ENCODE results near the gene MLLT6.

Gene MLLT6

DNA sequence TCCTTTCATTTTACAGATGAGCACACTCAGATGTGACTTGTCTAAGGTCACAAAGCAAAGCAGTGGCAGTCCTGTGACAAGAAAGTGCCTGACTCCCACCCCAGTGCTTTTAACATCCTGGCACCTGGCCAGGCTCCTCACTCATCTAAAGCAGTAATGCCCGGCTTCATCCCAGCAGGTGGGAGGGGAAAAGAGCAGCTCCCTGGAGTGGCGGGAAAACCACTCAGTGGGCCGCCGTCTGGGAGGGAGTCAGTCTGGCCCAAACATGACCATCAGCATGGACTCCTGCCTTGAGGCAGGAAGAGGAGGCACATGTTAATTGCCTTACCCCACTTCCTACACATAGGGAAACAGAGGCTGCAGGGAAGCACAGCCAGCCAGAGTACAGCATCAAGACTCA lies 40.5 kb downstream of the MLLT6 start:
- DNase-seq = no peak

DNA sequence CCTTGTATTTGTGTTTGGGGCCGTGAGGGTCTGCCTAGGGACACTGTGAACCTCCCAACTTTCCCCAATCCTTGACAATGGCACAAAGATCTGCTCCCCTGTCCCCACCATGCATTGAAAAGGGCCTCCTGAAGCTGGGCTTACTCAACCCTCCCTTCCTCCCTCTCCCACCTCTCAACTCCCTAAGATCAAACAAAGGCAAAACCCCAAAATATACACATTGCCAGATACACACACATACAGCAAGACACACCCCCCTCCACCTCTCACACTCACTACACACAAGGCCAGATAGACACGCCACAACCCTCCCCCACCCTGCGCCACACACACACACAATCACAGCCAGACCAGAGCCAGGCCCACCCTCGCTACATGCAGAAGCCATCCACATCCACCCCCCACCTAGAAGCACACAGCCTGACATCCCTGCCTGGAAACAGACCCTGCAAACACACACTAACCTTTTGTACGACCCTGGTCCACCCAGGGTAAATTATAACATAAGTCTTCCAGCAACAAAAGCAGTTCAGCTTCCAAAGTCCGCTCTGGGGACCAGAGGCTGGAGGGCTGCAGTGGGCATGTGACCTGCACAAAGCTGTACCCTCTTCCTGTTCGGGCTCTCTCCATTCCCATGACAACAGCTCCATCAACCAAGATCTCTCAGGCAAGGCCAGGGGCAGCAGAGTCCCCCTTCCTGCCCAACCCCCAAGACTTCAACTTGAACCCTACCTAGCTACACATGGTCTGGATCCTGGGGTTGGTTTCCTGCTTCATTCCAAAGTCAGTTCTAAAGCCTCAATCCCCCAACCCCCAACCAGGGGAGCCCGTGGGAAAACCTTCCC lies 41.2 kb downstream of the MLLT6 start:
- no peak for DNase-seq

DNA sequence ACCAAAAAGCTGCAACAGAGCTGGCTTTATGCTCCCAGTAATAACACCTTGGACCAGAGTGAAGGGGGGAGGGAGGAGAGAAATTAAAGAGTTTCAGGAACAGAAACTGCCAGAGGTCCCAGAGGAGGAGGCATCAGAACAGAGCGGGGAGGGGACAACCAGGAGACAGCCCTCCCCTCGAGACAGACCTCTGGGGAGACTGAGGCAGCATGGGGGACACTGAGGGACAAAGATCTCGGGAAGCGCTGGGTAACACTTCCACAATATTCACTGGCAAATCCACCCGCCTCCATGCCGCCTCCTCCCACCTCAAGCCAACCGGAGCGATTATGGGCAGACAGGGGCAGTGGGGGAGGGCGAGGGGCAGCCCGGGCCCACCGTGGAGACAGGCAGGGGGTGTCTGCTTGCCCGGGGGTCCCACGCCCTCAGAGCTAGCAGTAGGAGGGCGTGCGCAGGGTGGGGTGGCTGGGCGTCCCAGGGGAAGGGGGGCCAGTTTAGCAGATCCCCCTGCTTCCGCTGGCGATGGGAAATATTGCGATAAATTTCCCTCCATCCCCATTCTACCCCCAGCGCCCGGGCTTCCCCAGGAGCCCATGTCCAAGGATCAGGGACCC lies 41.9 kb downstream of the MLLT6 start:
- no peak for DNase-seq

DNA sequence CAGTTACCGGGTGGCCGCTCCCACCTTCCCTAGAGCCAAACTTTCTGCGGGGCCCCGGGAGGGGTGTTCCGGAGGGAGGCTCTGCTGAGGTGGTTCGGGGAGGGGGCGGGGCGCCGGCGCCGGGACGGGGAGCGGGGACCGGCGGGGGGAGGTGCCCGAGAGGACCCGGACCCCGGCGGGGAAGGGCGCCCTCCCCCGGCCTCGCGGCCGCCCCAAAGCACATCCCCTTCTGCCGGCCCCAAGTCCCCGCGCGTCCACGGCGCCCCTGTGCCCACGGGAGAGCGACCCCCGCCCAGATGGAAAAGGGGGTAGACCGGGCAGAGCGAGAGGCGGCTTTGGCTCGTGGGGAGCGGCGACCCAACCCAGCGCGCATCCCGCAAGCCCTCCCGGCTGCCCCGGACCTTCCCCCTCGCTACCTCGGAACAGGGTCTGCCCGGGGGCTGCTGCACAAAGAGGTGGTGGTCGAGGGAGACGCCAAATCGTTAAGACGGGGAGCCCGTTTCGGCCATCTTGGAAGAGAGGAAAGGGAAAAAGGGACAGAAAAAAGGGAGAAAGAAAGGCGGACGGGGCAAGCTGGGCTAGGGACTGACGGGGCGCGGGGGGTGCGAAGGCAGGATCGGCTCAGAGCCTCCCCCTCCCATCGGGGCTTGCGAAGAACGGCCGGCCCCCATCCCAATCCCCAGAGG lies 42.5 kb downstream of the MLLT6 start:
- no peak for DNase-seq

DNA sequence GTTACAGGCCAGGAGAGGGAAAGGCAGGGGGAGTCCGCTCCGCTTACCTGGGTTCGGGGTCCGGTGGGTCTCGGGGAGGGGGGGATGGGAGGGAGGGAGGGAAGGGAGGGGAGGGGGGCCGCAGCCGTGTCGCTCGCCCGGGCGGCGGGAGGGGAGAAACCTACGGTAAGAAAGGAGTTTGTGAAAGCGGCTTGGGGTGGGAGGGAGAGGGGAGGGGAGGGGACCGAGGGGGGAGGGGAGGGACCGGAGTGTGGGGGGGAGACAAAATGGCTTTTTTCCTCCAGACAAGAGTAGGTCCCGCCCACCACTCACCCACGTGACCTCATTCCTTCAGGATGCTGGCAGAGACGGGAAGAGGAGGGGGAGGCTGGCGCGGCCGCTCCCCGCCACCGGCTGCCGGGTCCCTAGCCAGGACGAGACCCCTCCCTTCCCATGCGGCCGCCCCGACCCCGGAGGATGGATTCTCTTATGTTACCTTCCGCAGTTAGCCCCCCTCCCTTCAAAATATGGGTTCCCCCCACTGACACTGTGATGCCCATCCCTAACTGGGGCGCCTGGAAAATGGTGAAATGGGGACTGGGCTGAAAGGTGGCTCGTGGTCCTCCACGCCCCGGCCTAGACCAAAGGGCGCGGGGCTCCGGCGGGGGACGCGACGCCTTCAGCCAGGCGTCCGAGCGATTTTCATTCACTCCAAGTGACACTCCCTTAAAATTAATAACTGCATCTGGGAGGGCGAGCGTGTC lies 43.2 kb downstream of the MLLT6 start, which contains the start of gene PCGF2:
Gene PCGF2 (minus strand): TSS at position 188 of the 743 bp plus-strand sequence. CDS start 7,934 bp downstream, outside the sequence.
- DNase-seq = no peak

DNA sequence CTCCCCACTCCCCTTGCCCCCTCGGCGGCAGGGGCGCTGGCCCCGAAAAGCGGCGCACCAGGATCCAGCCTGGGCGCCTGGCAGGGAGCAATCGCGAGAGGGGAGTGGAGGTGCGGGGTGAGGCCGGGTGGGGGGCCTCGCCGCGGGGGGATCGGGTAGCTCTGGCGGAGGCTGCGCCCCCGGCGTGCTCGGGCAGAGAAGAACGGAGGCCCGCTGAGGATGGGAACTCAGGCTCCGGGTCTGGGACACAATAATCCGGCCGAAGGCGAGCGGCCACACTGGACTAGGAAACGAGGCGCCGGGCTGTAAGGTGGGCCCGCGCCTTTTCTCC lies 43.8 kb downstream of the MLLT6 start:
- DNase-seq = no peak

DNA sequence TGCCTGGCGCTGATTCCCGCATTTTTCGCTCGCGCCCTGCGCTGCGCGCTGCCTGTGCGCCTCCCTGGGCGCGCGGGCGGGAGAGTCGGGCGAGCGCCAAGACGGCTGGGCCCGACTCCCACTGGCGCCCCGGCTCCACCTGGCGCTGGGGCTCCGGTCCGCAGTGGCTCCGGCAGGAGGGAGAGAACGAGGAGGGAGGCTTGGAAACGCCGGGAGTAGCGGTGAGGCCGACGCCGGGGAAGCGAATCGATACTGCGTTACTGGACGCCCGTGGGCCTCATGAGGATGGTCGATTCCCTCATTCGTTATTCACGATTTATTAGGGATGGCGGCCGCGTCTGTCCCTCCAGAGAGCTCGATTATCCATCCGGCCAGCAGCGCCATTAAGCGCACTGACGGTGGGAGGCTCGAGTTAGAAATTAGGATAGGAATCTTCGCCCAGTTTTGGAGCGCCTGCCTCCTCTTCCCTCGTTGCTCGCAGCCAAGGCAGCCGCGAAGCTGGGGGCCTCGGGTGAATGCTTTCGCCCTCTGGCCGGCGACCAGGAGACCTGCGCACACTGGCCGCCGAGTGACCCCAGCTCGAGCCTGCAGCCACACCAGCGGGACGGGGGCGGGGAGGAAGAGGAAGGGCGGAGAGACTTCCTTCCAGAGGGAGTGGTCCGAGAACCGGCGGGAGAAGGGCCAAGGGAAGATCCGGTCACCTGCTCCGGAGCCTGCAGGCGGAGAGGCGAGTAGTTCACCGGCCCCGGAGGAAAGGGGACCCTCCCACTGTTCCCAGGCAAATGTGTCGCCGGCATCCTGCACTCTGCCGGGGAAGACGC lies 44.4 kb downstream of the MLLT6 start:
- no peak for DNase-seq

DNA sequence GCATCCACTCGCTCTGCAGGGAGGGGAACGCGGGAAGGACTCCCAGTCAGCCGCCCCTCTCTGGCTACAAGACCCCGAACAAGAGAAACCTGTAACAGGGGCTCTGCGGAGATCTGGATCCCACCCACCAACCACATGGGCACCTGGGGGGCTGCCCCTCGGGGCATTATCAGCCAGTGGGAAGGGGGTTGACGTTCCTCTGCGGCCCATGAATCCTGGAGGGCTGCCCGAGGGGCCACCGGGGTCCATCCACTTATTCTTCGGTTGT lies 44.9 kb downstream of the MLLT6 start:
- no peak for DNase-seq

DNA sequence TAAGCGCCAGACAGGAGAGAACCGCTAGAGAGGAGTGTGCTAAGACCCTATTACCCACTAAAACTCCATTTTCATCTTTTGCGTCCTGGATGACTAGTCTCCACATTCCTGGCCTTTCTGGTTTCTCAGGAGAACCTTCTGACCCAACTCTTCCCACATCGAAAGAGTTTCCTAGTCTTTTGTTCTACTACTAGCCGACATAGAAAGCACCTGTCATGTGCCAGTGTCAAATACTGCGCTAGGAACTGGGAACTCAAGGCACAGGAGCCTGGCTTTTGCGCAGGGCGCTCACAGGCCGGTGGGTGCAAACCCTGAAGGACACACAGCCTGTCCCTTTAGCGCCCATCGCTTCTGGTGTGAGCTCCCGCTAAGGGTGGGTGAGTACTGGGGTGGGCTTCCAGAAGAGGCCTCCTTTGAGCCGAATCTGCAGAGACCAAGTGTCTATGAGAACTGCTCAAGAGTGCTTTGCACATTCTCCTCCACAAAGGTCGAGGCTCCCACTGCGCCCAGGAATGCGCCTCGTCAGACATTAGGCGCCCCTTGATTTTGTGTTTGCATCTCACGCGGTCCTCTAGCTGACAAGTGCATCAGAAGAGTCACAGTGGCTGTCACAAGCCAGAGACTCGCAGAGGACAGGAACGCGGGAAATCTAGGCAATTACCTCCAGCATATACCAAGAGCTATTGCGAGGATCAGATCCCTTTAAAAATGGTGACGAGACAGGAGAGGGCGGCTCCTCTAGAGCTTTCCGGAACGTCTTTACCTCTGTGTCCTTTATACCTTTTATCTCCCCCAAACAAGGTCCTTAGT lies 45.4 kb downstream of the MLLT6 start:
- DNase-seq = no peak

DNA sequence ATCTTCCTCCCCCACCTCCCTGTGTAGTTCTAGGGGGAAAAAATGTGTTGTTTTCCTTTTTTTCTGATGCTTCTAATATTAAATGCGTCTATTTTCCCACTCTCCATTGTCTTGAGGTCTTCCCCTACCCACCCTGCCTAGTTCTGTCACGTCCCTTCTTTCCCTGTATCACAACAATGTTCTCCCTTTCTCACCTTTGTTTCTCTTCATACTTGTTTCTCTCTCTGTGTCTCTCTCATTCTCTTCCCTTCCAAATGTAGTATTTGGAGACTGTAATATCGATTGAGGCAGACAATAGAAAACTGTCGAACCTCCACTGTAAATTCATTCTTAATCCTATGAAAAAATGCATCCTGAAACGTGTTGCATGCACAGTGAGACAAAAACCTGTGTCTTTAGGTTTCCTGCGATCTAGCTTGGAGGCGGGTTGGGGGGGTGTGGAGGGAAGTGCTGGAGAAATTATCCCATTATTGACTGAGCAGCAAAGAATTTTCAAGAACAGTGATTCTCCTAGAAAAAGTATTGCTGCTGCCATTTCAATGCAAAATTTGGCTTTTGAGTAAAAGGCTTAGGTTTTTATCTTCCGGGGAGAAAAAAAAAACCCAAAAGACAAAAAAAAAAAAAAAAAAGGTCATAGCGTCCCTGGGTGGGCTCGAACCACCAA lies 46.2 kb downstream of the MLLT6 start:
- no peak for DNase-seq

DNA sequence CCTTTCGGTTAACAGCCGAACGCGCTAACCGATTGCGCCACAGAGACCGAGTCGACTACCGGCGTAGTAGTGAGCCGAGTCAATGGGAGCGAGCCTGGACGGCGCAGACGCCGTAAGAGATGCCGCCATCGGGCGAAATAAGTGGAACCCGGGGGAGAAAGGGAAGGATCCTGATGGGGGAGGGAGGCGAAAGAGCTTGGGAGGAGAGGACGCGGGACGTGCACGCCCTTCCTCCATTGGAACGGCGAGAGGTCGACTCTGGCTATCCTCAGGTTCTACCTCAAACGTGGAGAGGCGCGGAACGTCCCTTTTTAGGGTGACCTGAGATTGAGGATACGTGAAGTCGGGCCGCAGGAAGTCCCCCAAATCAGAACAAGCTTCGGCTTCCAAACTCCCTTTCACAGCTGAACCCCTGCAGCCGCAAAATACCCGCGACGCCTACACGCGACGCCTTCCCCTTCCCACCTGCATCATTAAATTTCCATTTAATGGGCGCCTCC lies 46.8 kb downstream of the MLLT6 start:
- no peak for DNase-seq

DNA sequence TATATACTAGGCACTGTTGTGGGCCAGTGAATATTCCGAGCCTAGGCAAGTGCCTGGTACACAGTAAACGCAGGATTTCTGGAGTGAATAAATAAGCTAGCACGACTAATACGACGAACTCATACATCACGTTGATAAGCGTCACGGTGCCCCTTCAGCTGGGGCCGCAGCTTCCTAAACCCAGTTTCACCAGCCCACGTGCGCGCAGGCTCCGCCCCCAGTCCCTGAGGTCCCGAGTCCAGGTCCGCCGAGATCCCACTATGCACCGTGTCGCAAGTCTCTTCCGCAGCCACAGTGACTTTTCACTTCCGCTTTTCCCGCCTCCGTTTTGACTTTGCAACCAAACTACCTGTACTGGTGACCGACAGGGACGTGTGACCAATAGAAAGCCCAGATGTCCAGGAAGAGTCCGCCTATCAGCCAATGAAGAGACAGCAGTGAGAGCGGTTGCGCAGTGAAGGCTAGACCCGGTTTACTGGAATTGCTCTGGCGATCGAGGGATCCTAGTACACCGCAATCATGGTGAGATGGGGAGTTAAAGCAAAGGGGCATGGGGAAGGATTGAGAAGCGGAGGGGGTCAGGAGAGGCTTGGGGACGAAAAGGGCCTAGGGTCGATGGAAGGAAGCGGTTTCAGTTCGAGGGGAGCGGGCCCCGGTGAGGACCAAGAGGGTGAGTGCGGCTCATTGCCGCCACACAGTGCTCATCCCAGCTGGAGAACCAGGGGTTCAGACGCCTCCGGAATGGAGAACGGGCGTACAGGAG lies 47.4 kb downstream of the MLLT6 start, which contains the start of gene PSMB3:
Gene PSMB3 (plus strand): TSS at position 434 of the 763 bp plus-strand sequence. CDS start 86 bp downstream, at position 520.
- peak; percentile 78 for DNase-seq

DNA sequence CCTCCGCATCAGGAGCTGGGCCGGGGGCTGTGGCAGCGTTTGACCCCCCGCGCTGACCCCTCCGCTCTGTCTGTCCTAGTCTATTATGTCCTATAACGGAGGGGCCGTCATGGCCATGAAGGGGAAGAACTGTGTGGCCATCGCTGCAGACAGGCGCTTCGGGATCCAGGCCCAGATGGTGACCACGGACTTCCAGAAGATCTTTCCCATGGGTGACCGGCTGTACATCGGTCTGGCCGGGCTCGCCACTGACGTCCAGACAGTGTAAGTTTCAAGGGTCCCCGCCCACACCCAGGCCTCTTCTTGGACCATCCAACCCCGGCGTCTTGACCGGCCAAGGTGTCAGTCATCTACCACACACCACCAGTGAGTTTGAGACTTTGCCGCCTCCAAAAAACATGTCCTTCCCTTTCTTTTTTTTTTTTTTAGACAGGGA lies 48.0 kb downstream of the MLLT6 start:
- no peak for DNase-seq

DNA sequence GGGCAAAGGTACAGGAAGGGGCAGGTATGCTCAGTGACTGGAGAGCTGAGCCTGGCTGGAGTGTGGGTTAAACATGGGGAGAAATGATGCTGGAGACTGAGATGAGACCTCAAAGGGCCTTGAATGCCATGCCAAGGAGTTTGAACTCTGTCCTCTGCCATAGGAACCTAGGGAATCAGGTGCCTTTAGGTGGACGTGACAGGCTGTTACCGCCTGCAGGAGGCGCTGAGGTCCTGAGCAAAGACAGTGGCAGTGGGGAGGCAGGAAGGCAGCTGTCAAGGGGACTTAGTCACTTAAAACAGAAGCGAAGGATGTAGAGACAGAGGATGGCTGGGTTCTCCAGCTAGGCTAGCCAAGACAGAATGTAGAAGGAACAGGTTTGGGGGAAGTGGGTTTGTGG lies 56.5 kb downstream of the MLLT6 start:
- DNase-seq = no peak

DNA sequence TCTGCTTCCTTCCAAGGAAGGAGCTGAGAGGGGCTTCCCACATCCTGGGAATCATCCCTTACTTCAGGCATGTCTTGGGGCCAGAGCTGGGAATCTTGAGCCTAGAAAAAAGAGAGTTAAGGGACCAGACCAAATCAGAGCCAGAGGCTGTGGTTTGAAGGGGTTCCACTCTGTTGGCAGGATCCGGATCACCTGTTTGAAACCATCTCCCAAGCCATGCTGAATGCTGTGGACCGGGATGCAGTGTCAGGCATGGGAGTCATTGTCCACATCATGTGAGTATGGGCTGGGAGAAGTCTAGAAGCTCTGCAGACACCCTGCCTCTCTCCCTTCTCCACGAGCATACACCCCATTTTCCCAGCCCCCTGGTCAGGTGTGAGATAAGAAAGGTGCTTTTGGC lies 57.2 kb downstream of the MLLT6 start:
- no peak for DNase-seq

DNA sequence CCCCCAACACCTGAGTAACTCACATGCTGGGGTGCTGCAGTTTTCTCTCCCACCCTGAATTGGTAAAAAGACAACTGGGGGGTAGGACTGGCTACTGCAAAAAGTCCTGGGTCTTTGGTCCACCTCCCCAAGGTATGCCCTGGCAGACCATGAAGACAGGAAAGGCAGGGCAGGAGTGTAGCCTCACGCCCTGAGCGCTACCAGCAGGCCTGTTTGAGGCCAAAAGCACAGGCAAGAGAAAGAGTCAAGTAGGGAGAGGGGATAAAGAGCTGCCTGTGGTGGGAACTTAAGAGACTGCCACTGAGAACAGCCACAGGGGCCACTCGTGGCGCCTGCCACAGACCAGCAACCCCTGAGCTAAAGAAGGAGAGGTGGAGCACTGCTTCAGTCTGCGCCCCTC lies 61.3 kb downstream of the MLLT6 start:
- no peak for DNase-seq

DNA sequence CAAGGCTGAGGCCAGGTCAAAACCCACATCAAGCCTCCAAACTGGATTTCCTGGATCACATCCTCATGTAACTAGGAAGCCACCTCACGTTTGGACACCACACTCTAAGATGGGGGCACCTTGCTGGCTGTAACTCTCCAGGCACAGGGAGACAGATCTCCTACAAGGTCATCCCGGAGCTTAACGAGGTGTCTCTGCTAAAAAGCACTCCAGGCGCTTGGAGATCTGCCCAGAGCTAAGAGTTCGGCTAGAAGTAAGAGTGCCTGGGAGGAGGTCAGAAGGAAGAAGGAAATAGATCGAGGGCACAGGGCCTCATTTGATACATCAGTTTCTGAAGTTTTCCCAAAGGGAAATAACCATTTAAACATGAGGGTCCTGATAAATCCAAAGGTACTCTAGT lies 63.3 kb downstream of the MLLT6 start:
- DNase-seq = no peak

DNA sequence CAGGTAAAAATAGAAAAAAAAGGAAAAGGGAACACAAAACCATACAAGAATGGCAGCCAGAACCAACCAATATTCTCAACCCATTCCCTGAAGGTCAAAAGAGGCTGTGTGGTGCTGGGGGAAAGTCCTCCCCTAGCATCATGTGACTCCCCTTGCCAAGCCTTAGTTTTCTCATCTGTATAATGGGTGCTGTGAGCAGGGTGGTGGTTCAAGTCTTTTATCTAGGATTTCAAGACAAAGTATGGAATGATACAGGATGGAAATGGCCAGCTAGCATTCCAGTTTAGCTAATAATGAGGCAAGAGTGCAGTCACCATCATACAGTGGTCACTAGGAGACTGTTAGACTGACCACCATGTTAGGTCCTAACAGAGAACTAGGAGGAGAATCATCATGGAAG lies 68.2 kb downstream of the MLLT6 start:
- no peak for DNase-seq

DNA sequence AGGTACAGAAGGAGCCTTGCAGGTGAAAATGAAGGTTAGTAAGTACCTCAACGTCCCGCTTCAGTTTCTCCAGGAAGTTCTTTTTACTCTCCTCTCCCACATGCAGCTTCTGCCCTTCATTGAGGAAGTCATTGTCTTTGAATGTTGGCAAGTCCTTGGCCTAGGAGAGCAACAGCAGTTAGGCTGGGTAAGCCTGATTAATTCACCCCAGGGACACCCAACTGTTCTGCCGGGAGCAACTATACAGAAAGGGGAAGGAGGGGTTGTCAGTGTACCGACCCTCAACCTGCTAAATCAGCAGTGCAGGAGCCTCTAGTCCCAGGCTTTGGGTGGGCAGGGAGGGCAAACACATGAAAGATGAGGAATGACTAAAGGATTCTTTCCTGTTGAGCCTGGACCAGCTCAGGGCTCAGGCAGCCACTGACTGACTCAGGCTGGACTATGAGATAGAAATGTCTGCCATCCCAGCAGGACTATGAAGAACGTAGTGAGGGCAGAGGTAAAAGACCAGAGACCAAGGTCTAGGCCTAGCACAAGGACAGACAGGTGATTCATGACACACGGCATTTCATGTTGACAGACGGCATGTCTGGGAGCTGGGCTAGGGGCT lies 72.7 kb downstream of the MLLT6 start:
- DNase-seq = peak; percentile 24
